T-cell (primary cell): Measurements from ENCODE around the gene TRMT61B. TPM values are rescaled to one million over a fixed set of nuclear protein-coding genes. Genes with fewer than 3 reads are reported as not detected.

ENCODE experiments used
- ATAC-seq, 4 experiments: fragments of 200-7000 bp in 3 of 4; fragments of 150-1000 bp in 1 of 4; cut with Tn5 transposase; replicated peaks in 1 of 4; 1 replicate in 3 of 4; 2 replicates in 1 of 4; pipeline ENCODE4 v1.10.0; 2021; ENCODE audit warnings: moderate library complexity in 3 of 4, mild to moderate bottlenecking in 2 of 4, moderate number of reproducible peaks in 1 of 4
- CTCF ChIA-PET, 2 donors: fragments of 300-600 bp; sonication (Branson Sonifier 250); formaldehyde crosslinking; loops; one replicate each; lab custom pipeline; 2022; ENCODE audit warnings: antibody characterized with exemption in 2 of 2; lab: Charles Lee
- POLR2A ChIA-PET, 2 donors: fragments of 300-600 bp; sonication (Branson Sonifier 250); formaldehyde crosslinking; loops; one replicate each; lab custom pipeline; 2022; ENCODE audit warnings: antibody characterized with exemption in 2 of 2; lab: Charles Lee
- DNase-seq, 35 experiments: peaks; one replicate each; pipeline versions ENCODE4 v3.0.0 to v3.0.0-alpha.2; 2013 to 2023
- H3K27ac ChIP-seq: one replicate; pipeline ENCODE4 v1.5.1; 2013; ENCODE audit warnings: low read length
- H3K27me3 ChIP-seq, 2 experiments: replicated peaks in 1 of 2; 1 replicate in 1 of 2; 2 replicates in 1 of 2; pipeline versions ENCODE4 v1.6.1 to v1.7.0; 2013; ENCODE audit warnings: low read length in 1 of 2, mixed read lengths in 1 of 2; ENCODE audit not compliant: control insufficient read depth in 2 of 2, insufficient read depth in 2 of 2; ENCODE audit errors: extremely low read depth in 1 of 2
- H3K36me3 ChIP-seq, 2 donors: 1 replicate in 1 of 2; 2 replicates in 1 of 2; pipeline versions ENCODE4 v1.6.1 to v1.7.0; 2013; ENCODE audit warnings: low read length in 1 of 2; ENCODE audit not compliant: control insufficient read depth in 2 of 2, insufficient read depth in 1 of 2; ENCODE audit errors: extremely low read depth in 1 of 2
- H3K4me1 ChIP-seq, 2 experiments: 1 replicate in 1 of 2; 2 replicates in 1 of 2; pipeline versions ENCODE4 v1.6.1 to v1.7.0; 2013; ENCODE audit warnings: low read length in 2 of 2, mixed read lengths in 1 of 2; ENCODE audit not compliant: insufficient read depth in 2 of 2, control insufficient read depth in 1 of 2; ENCODE audit errors: extremely low read depth in 1 of 2
- H3K4me3 ChIP-seq, 2 donors: 1 replicate in 1 of 2; 2 replicates in 1 of 2; pipeline versions ENCODE4 v1.5.1 to v1.7.0; 2013; ENCODE audit warnings: mild to moderate bottlenecking in 2 of 2, low read length in 1 of 2, moderate library complexity in 1 of 2; ENCODE audit not compliant: control insufficient read depth in 1 of 2; ENCODE audit errors: extremely low read depth in 1 of 2
- H3K9me3 ChIP-seq: 2 replicates; pipeline ENCODE4 v1.7.0; 2013
- H3K27ac Mint-ChIP-seq, 2 donors: one replicate each; pipeline ENCODE4 v1.8.0; 2020 to 2021; ENCODE audit warnings: mild to moderate bottlenecking in 2 of 2, mixed read lengths in 2 of 2
- H3K27me3 Mint-ChIP-seq, 2 donors: one replicate each; pipeline ENCODE4 v1.8.0; 2021 to 2022; ENCODE audit warnings: mixed read lengths in 2 of 2
- H3K36me3 Mint-ChIP-seq: one replicate; pipeline ENCODE4 v1.8.0; 2021; ENCODE audit warnings: mixed read lengths
- H3K4me1 Mint-ChIP-seq, 3 donors: one replicate each; pipeline ENCODE4 v1.8.0; 2020 to 2022; ENCODE audit warnings: mixed read lengths in 3 of 3, mild to moderate bottlenecking in 1 of 3
- H3K4me3 Mint-ChIP-seq, 3 donors: one replicate each; pipeline ENCODE4 v1.8.0; 2020 to 2022; ENCODE audit warnings: mild to moderate bottlenecking in 3 of 3, mixed read lengths in 3 of 3, moderate library complexity in 3 of 3
- H3K9me3 Mint-ChIP-seq, 3 donors: one replicate each; pipeline ENCODE4 v1.8.0; 2020 to 2022; ENCODE audit warnings: mixed read lengths in 3 of 3
- WGBS: methylation state at CpG from one replicate; pipeline ENCODE4 v1.1.5; 2013; ENCODE audit warnings: missing lambda C conversion rate; ENCODE audit not compliant: insufficient coverage; 5-methylcytosine and 5-hydroxymethylcytosine counted together
- total RNA-seq, 35 experiments: library from RNA in 6 of 35; stranded (reverse) in 6 of 35; fragments of 120-200 nt in 1 of 35; gene quantifications; one replicate each; pipeline versions ENCODE4 v1.2.1 to v1.2.4 and lab custom pipeline; 2013 to 2026

The TRMT61B gene
- total RNA-seq, 5 donors from 2014 or later (not counting 1 experiment from before 2014, with no cell fraction given): 14.8 to 20.4 (median 17.0) TPM

GRCh38 chr2:28901202-28901601 is 31.1 kb upstream of the TRMT61B start:
- no peak overlapping the region for H3K4me3 Mint-ChIP-seq
- WGBS: 42% methylated on average over 1 of the region's 2 CpGs
- H3K36me3 Mint-ChIP-seq: peaks cover 22% of the 10 kb centered on the region
- H3K9me3 Mint-ChIP-seq: no peaks in the 10 kb centered on the region
- H3K27me3 Mint-ChIP-seq: no peaks in the 10 kb centered on the region
- ChIA-PET CTCF (interaction anchor here (0.6 kb wide), 2 partner anchors 97 to 1337 kb away, joined by 3 to 6 read pairs; no protein-coding TSS in a partner anchor), POLR2A (no interaction called here)
- Histone ChIP-seq H3K4me3 (no peak overlapping the region), H3K4me1 (peaks cover 2 to 18% of the 10 kb centered on the region in 2 experiments), H3K36me3 (peaks cover 0 to 15% of the 10 kb centered on the region in 2 donors), H3K27me3 (no peaks in the 10 kb centered on the region), H3K9me3 (no peaks in the 10 kb centered on the region), H3K27ac (no peak overlapping the region)
- no peak for ATAC-seq
- no peak overlapping the region for H3K27ac Mint-ChIP-seq
- no peak for DNase-seq
- peaks cover 60 to 65% (median 64%) of the 10 kb centered on the region in 3 donors for H3K4me1 Mint-ChIP-seq

- no peak for DNase-seq
- Histone ChIP-seq H3K36me3 (peaks cover 0 to 13% of the 10 kb centered on the region in 2 donors), H3K4me1 (peaks cover 17 to 25% of the 10 kb centered on the region in 2 experiments), H3K4me3 (no peak overlapping the region), H3K9me3 (no peaks in the 10 kb centered on the region), H3K27ac (no peak overlapping the region), H3K27me3 (no peaks in the 10 kb centered on the region)
- peaks cover 12% of the 10 kb centered on the region for H3K36me3 Mint-ChIP-seq
- no peaks in the 10 kb centered on the region for H3K9me3 Mint-ChIP-seq
- no peaks in the 10 kb centered on the region for H3K27me3 Mint-ChIP-seq
- no peak for ATAC-seq
- ChIA-PET POLR2A (interaction anchor here in 1 of 2 donors (1.0 kb wide), 1 partner anchor 12 kb away, joined by 4 read pairs; no protein-coding TSS in a partner anchor), CTCF (no interaction called here)
- no CpG with 5 or more reads among the region's 1 CpG for WGBS
- H3K4me1 Mint-ChIP-seq: peaks cover 65 to 67% (median 66%) of the 10 kb centered on the region in 3 donors
- H3K4me3 Mint-ChIP-seq: peak overlapping the region in 2 of 3 donors; percentile 17 to 99
- no peak overlapping the region for H3K27ac Mint-ChIP-seq
Observed at GRCh38 chr2:28898048-28898447, 27.9 kb upstream of the TRMT61B start.

GRCh38 chr2:28896906-28897305 is 26.8 kb upstream of the TRMT61B start:
- ATAC-seq (no peak), DNase-seq (no peak)
- Histone ChIP-seq H3K9me3 (no peaks in the 10 kb centered on the region), H3K36me3 (peaks cover 0 to 5% of the 10 kb centered on the region in 2 donors), H3K27me3 (no peaks in the 10 kb centered on the region), H3K4me3 (no peak overlapping the region), H3K4me1 (peaks cover 17 to 25% of the 10 kb centered on the region in 2 experiments), H3K27ac (no peak overlapping the region)
- ChIA-PET CTCF (interaction anchor here in 1 of 2 donors (0.6 kb wide), 1 partner anchor 226 kb away, joined by 3 read pairs; no protein-coding TSS in a partner anchor), POLR2A (interaction anchor here in 1 of 2 donors (0.9 to 3.9 kb wide), 2 partner anchors 9 to 27 kb away, joined by 4 to 49 read pairs; partner anchors contain the start of gene TRMT61B)
- Mint-ChIP-seq H3K4me3 (peak overlapping the region; percentile 91 to 99 (median 98)), H3K27ac (no peak overlapping the region), H3K4me1 (peaks cover 60 to 64% (median 62%) of the 10 kb centered on the region in 3 donors), H3K9me3 (no peaks in the 10 kb centered on the region), H3K27me3 (no peaks in the 10 kb centered on the region), H3K36me3 (peaks cover 7% of the 10 kb centered on the region)
- no CpG with 5 or more reads among the region's 2 CpGs for WGBS

- Mint-ChIP-seq H3K4me1 (peaks cover 48 to 50% (median 48%) of the 10 kb centered on the region in 3 donors), H3K4me3 (peak overlapping the region; percentile 91 to 99 (median 98)), H3K27ac (peak overlapping the region; percentile 83 to 84), H3K36me3 (no peaks in the 10 kb centered on the region), H3K9me3 (no peaks in the 10 kb centered on the region), H3K27me3 (no peaks in the 10 kb centered on the region)
- DNase-seq: peak in 16 of 35 experiments; percentile 2 to 30 (median 9)
- Histone ChIP-seq H3K27ac (peak overlapping the region; percentile 32), H3K27me3 (no peaks in the 10 kb centered on the region), H3K9me3 (no peaks in the 10 kb centered on the region), H3K4me3 (peak overlapping the region; percentile 91 to 92), H3K4me1 (peaks cover 17 to 25% of the 10 kb centered on the region in 2 experiments), H3K36me3 (peaks cover 0 to under 1% of the 10 kb centered on the region in 2 donors)
- POLR2A ChIA-PET: interaction anchor here (0.5 to 3.9 kb wide), 8 partner anchors 9 to 385 kb away, joined by 3 to 49 read pairs (median 4); partner anchors contain the start of gene TRMT61B (in 2 of the 2)
- CTCF ChIA-PET: interaction anchor here (0.6 to 2.2 kb wide), 8 partner anchors 9 to 1232 kb away, joined by 3 to 16 read pairs (median 5); partner anchors contain the start of genes SLC4A1AP (in 1 of the 2), SUPT7L (in 1 of the 2) and TRMT61B (in 1 of the 2)
- WGBS: 0% methylated on average over 9 of the region's 19 CpGs
- ATAC-seq: peak in 1 of 4 experiments; percentile 7
Observed at GRCh38 chr2:28895189-28895893, 25.2 kb upstream of the TRMT61B start.

- no peaks in the 10 kb centered on the region for H3K9me3 Mint-ChIP-seq
- ChIA-PET CTCF (interaction anchor here (0.6 to 2.2 kb wide), 4 partner anchors 25 to 1844 kb away, joined by 3 to 16 read pairs (median 5); partner anchors contain the start of genes PPP1CB (in 1 of the 2) and TRMT61B (in 1 of the 2)), POLR2A (interaction anchor here (0.5 to 3.9 kb wide), 5 partner anchors 10 to 384 kb away, joined by 3 to 49 read pairs (median 7); partner anchors contain the start of gene TRMT61B (in 1 of the 2))
- under 1% methylated on average over 78 of the region's 79 CpGs for WGBS
- H3K27me3 Mint-ChIP-seq: no peaks in the 10 kb centered on the region
- Histone ChIP-seq H3K36me3 (no peaks in the 10 kb centered on the region), H3K27ac (peak within 1 kb of the TSS; percentile 72), H3K9me3 (no peaks in the 10 kb centered on the region), H3K4me3 (peak within 1 kb of the TSS; percentile 91 to 92), H3K27me3 (no peaks in the 10 kb centered on the region), H3K4me1 (peaks cover 17 to 25% of the 10 kb centered on the region in 2 experiments)
- H3K4me1 Mint-ChIP-seq: peaks cover 43 to 45% (median 45%) of the 10 kb centered on the region in 3 donors
- H3K27ac Mint-ChIP-seq: peak within 1 kb of the TSS; percentile 86 to 87
- peak within 1 kb of the TSS; percentile 91 to 99 (median 98) for H3K4me3 Mint-ChIP-seq
- no peaks in the 10 kb centered on the region for H3K36me3 Mint-ChIP-seq
- ATAC-seq (peak; percentile 94 to 98 (median 96)), DNase-seq (peak; percentile 93 to 99 (median 97))
Observed at GRCh38 chr2:28894470-28895188, 24.5 kb upstream of the TRMT61B start, which contains the start of gene WDR43. TSS of gene WDR43 (plus strand) at chr2:28894667. CDS start at chr2:28894699, 32 bp downstream.
